Dendritic cell treated with granulocyte-macrophage colony-stimulating factor and Interleukin-4, amounts not matched to agents 40 ng/mL and 50 ng/mL, for 4 days (primary cell): Measurements from ENCODE around the gene ITPR2.
"Not testable (repeated sequence)": the region's sequence is repeated elsewhere in the genome, so short reads cannot be mapped to it uniquely, and the experiment has no call there.

ENCODE experiments used
- H3K27ac Mint-ChIP-seq: one replicate; pipeline ENCODE4 v1.8.0; 2022; ENCODE audit warnings: mild to moderate bottlenecking, mixed read lengths
- H3K27me3 Mint-ChIP-seq: one replicate; pipeline ENCODE4 v1.8.0; 2022; ENCODE audit warnings: mild to moderate bottlenecking, mixed read lengths
- H3K36me3 Mint-ChIP-seq: one replicate; pipeline ENCODE4 v1.8.0; 2022; ENCODE audit warnings: low read depth, mixed read lengths
- H3K4me1 Mint-ChIP-seq: one replicate; pipeline ENCODE4 v1.8.0; 2022; ENCODE audit warnings: low read depth, mixed read lengths
- H3K4me3 Mint-ChIP-seq: one replicate; pipeline ENCODE4 v1.8.0; 2022; ENCODE audit warnings: mild to moderate bottlenecking, moderate library complexity, mixed read lengths
- H3K9me3 Mint-ChIP-seq: one replicate; pipeline ENCODE4 v1.8.0; 2022; ENCODE audit warnings: mixed read lengths
- intact Hi-C: fragments of 100-400 bp; cut with micrococcal nuclease; formaldehyde crosslinking; loops from one replicate; pipeline ENCODE4 v1.15.0; 2022

The ITPR2 gene

GRCh38 chr12:26782372-26783130 lies 50.4 kb downstream of the ITPR2 start:
- H3K27ac Mint-ChIP-seq, result no peak overlapping the region
- H3K27me3 Mint-ChIP-seq, result no peaks in the 10 kb centered on the region
- peaks cover 48% of the 10 kb centered on the region for H3K4me1 Mint-ChIP-seq
- intact Hi-C loops, result no loop called here
- peaks cover 77% of the 10 kb centered on the region for H3K36me3 Mint-ChIP-seq
- H3K9me3 Mint-ChIP-seq, result peaks cover 25% of the 10 kb centered on the region
- H3K4me3 Mint-ChIP-seq, result no peak overlapping the region

- peaks cover 38% of the 10 kb centered on the region for H3K4me1 Mint-ChIP-seq
- intact Hi-C loops, H3K27me3 Mint-ChIP-seq, H3K27ac Mint-ChIP-seq, H3K4me3 Mint-ChIP-seq: not testable (repeated sequence)
- peaks cover 37% of the 10 kb centered on the region for H3K9me3 Mint-ChIP-seq
- H3K36me3 Mint-ChIP-seq, result peaks cover 82% of the 10 kb centered on the region
These were observed 52.3 kb downstream of the ITPR2 start for GRCh38 chr12:26780656-26781055.

GRCh38 chr12:26778173-26778775 lies 54.7 kb downstream of the ITPR2 start:
- H3K9me3 Mint-ChIP-seq, result peaks cover 37% of the 10 kb centered on the region
- peaks cover 80% of the 10 kb centered on the region for H3K36me3 Mint-ChIP-seq
- not testable (repeated sequence) for H3K27me3 Mint-ChIP-seq

GRCh38 chr12:26777236-26777635 lies 55.8 kb downstream of the ITPR2 start:
- Mint-ChIP-seq H3K36me3 (peaks cover 82% of the 10 kb centered on the region), H3K27me3 (no peaks in the 10 kb centered on the region), H3K4me3 (no peak overlapping the region), H3K9me3 (peaks cover 37% of the 10 kb centered on the region), H3K4me1 (peaks cover 45% of the 10 kb centered on the region), H3K27ac (no peak overlapping the region)
- intact Hi-C loops, result no loop called here

More at GRCh38 chr12:26778173-26778775, 54.7 kb downstream of the ITPR2 start:
- intact Hi-C loops, H3K27ac Mint-ChIP-seq, H3K4me3 Mint-ChIP-seq: not testable (repeated sequence)
- H3K4me1 Mint-ChIP-seq, result peaks cover 47% of the 10 kb centered on the region

GRCh38 chr12:26775991-26776390 lies 57.0 kb downstream of the ITPR2 start:
- H3K36me3 Mint-ChIP-seq, result peaks cover 76% of the 10 kb centered on the region

GRCh38 chr12:26773313-26774104 lies 59.5 kb downstream of the ITPR2 start:
- peaks cover 43% of the 10 kb centered on the region for H3K4me1 Mint-ChIP-seq
- intact Hi-C loops, result no loop called here
- peaks cover 22% of the 10 kb centered on the region for H3K9me3 Mint-ChIP-seq
- peak overlapping the region; percentile 35 for H3K27ac Mint-ChIP-seq
- no peak overlapping the region for H3K4me3 Mint-ChIP-seq
- H3K27me3 Mint-ChIP-seq, result peaks cover 2% of the 10 kb centered on the region
- H3K36me3 Mint-ChIP-seq, result peaks cover 68% of the 10 kb centered on the region

More at GRCh38 chr12:26775991-26776390, 57.0 kb downstream of the ITPR2 start:
- H3K27ac Mint-ChIP-seq, H3K4me3 Mint-ChIP-seq, H3K27me3 Mint-ChIP-seq, intact Hi-C loops: not testable (repeated sequence)
- Mint-ChIP-seq H3K4me1 (peaks cover 35% of the 10 kb centered on the region), H3K9me3 (peaks cover 37% of the 10 kb centered on the region)

GRCh38 chr12:26771861-26772260 lies 61.1 kb downstream of the ITPR2 start:
- Mint-ChIP-seq H3K36me3 (peaks cover 62% of the 10 kb centered on the region), H3K9me3 (peaks cover 6% of the 10 kb centered on the region), H3K27ac (no peak overlapping the region), H3K4me3 (no peak overlapping the region), H3K27me3 (peaks cover 2% of the 10 kb centered on the region), H3K4me1 (peaks cover 49% of the 10 kb centered on the region)
- intact Hi-C loops, result no loop called here

- H3K27ac Mint-ChIP-seq, result peak overlapping the region; percentile 70
- H3K36me3 Mint-ChIP-seq, result peaks cover 65% of the 10 kb centered on the region
- H3K4me1 Mint-ChIP-seq, result peaks cover 48% of the 10 kb centered on the region
- intact Hi-C loops, result no loop called here
- H3K9me3 Mint-ChIP-seq, result no peaks in the 10 kb centered on the region
- peaks cover 2% of the 10 kb centered on the region for H3K27me3 Mint-ChIP-seq
- H3K4me3 Mint-ChIP-seq, result no peak overlapping the region
These were observed 62.5 kb downstream of the ITPR2 start for GRCh38 chr12:26770239-26771070.

GRCh38 chr12:26769611-26770010 lies 63.4 kb downstream of the ITPR2 start:
- H3K4me1 Mint-ChIP-seq, result peaks cover 39% of the 10 kb centered on the region
- no peak overlapping the region for H3K4me3 Mint-ChIP-seq
- intact Hi-C loops, result loop anchor here (2.0 to 5.0 kb wide), 2 partner anchors 21 to 37 kb away; no protein-coding TSS in a partner anchor
- peaks cover 2% of the 10 kb centered on the region for H3K27me3 Mint-ChIP-seq
- H3K36me3 Mint-ChIP-seq, result peaks cover 57% of the 10 kb centered on the region
- H3K9me3 Mint-ChIP-seq, result no peaks in the 10 kb centered on the region
- H3K27ac Mint-ChIP-seq, result no peak overlapping the region

- Mint-ChIP-seq H3K9me3 (no peaks in the 10 kb centered on the region), H3K36me3 (peaks cover 54% of the 10 kb centered on the region), H3K4me3 (no peak overlapping the region), H3K27ac (no peak overlapping the region), H3K4me1 (peaks cover 38% of the 10 kb centered on the region), H3K27me3 (peaks cover 2% of the 10 kb centered on the region)
- intact Hi-C loops, result loop anchor here (2.0 to 5.0 kb wide), 2 partner anchors 22 to 37 kb away; no protein-coding TSS in a partner anchor
These were observed 64.1 kb downstream of the ITPR2 start for GRCh38 chr12:26768611-26769603.

- intact Hi-C loops, result loop anchor here (2.0 to 5.0 kb wide), 2 partner anchors 23 to 36 kb away; no protein-coding TSS in a partner anchor
- Mint-ChIP-seq H3K36me3 (peaks cover 52% of the 10 kb centered on the region), H3K4me1 (peaks cover 28% of the 10 kb centered on the region), H3K4me3 (no peak overlapping the region), H3K9me3 (no peaks in the 10 kb centered on the region), H3K27me3 (peaks cover 2% of the 10 kb centered on the region), H3K27ac (no peak overlapping the region)
These were observed 65.1 kb downstream of the ITPR2 start for GRCh38 chr12:26767865-26768264.

- Mint-ChIP-seq H3K36me3 (peaks cover 51% of the 10 kb centered on the region), H3K27ac (no peak overlapping the region), H3K4me3 (no peak overlapping the region), H3K4me1 (peaks cover 24% of the 10 kb centered on the region), H3K9me3 (peaks cover 4% of the 10 kb centered on the region), H3K27me3 (peaks cover 2% of the 10 kb centered on the region)
- intact Hi-C loops, result loop anchor here (5.0 kb wide), 1 partner anchor 35 kb away; no protein-coding TSS in a partner anchor
These were observed 65.9 kb downstream of the ITPR2 start for GRCh38 chr12:26767116-26767515.
